Measurements from ENCODE around the gene LAD1. TPM values are rescaled to one million over a fixed set of nuclear protein-coding genes. Genes with fewer than 3 reads are reported as not detected.

Gene LAD1
- total and polyA plus RNA-seq, 2 of the 13 experiments (the other 11 are each of a cell fraction or from before 2014, with no cell fraction given) = 10.8 to 65.6 TPM

DNA sequence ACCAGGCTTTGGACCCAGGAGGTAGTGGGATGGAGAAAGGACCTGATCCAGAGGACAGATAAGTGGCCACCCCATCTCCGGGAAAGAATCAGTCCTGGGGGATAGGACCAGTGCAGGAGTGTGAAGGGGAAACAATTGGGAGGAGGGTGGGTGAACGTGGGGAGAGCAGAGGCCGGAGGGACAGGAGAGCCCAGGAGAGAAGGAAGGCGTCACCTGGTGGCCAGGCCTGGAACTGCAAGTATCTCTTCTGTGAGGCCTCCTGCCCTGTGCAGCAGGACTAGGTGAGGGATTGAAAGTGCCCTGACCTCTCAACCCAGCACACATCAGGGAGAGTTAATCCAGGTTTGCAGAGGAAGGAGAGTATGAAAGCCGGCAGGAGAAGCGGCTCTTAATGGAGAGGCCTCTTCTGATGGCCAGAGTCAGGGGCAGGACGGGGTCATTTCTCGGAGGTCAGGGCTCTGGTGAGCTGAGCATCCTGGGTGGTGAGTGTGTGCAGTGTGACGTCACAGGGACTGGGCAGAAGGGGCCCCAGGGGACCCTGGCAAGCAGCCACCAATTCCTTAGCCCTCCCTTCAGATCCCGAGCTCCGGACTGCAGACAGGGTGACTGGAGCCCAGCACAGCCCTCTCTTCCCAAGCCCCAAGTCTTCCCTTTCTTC is 9.2 kb upstream of the LAD1 start (continued):
- TF ChIP-seq, protein P1, sequence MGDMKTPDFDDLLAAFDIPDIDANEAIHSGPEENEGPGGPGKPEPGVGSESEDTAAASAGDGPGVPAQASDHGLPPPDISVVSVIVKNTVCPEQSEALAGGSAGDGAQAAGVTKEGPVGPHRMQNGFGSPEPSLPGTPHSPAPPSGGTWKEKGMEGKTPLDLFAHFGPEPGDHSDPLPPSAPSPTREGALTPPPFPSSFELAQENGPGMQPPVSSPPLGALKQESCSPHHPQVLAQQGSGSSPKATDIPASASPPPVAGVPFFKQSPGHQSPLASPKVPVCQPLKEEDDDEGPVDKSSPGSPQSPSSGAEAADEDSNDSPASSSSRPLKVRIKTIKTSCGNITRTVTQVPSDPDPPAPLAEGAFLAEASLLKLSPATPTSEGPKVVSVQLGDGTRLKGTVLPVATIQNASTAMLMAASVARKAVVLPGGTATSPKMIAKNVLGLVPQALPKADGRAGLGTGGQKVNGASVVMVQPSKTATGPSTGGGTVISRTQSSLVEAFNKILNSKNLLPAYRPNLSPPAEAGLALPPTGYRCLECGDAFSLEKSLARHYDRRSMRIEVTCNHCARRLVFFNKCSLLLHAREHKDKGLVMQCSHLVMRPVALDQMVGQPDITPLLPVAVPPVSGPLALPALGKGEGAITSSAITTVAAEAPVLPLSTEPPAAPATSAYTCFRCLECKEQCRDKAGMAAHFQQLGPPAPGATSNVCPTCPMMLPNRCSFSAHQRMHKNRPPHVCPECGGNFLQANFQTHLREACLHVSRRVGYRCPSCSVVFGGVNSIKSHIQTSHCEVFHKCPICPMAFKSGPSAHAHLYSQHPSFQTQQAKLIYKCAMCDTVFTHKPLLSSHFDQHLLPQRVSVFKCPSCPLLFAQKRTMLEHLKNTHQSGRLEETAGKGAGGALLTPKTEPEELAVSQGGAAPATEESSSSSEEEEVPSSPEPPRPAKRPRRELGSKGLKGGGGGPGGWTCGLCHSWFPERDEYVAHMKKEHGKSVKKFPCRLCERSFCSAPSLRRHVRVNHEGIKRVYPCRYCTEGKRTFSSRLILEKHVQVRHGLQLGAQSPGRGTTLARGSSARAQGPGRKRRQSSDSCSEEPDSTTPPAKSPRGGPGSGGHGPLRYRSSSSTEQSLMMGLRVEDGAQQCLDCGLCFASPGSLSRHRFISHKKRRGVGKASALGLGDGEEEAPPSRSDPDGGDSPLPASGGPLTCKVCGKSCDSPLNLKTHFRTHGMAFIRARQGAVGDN (CRISPR knock-in tag; IDR thresholded peaks at IDR 0.05) = peak; percentile 45
- TF ChIP-seq ZNF781 (CRISPR knock-in tag; IDR thresholded peaks at IDR 0.05; ENCODE audit: borderline replicate concordance, not compliant biosample characterization) = no peak
- no peak for TF ChIP-seq ZNF619 (CRISPR knock-in tag; IDR thresholded peaks at IDR 0.05)
- TF ChIP-seq, protein P2, sequence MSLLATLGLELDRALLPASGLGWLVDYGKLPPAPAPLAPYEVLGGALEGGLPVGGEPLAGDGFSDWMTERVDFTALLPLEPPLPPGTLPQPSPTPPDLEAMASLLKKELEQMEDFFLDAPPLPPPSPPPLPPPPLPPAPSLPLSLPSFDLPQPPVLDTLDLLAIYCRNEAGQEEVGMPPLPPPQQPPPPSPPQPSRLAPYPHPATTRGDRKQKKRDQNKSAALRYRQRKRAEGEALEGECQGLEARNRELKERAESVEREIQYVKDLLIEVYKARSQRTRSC (CRISPR knock-in tag; IDR thresholded peaks at IDR 0.05; ENCODE audit: low read depth) = no peak
- TF ChIP-seq ARNT2 (CRISPR knock-in tag; IDR thresholded peaks at IDR 0.05; ENCODE audit: low read depth) = 0 out of 2 replicates have a peak, but pooled peaks have one; percentile 26
- no peak for TF ChIP-seq RCOR2 (CRISPR knock-in tag; IDR thresholded peaks at IDR 0.05)
- peak; percentile 56 for TF ChIP-seq SP4 (CRISPR knock-in tag; IDR thresholded peaks at IDR 0.05)
- TF ChIP-seq, protein P3, sequence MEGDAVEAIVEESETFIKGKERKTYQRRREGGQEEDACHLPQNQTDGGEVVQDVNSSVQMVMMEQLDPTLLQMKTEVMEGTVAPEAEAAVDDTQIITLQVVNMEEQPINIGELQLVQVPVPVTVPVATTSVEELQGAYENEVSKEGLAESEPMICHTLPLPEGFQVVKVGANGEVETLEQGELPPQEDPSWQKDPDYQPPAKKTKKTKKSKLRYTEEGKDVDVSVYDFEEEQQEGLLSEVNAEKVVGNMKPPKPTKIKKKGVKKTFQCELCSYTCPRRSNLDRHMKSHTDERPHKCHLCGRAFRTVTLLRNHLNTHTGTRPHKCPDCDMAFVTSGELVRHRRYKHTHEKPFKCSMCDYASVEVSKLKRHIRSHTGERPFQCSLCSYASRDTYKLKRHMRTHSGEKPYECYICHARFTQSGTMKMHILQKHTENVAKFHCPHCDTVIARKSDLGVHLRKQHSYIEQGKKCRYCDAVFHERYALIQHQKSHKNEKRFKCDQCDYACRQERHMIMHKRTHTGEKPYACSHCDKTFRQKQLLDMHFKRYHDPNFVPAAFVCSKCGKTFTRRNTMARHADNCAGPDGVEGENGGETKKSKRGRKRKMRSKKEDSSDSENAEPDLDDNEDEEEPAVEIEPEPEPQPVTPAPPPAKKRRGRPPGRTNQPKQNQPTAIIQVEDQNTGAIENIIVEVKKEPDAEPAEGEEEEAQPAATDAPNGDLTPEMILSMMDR (CRISPR knock-in tag; IDR thresholded peaks at IDR 0.05) = peak; percentile 98
- TF ChIP-seq, protein P4, sequence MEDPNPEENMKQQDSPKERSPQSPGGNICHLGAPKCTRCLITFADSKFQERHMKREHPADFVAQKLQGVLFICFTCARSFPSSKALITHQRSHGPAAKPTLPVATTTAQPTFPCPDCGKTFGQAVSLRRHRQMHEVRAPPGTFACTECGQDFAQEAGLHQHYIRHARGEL (CRISPR knock-in tag; IDR thresholded peaks at IDR 0.05) = peak; percentile 38; the same call in 1 of the 2 replicates
- peak; percentile 34; the same call in 1 of the 2 replicates for TF ChIP-seq KDM5B (CRISPR knock-in tag; IDR thresholded peaks at IDR 0.05; ENCODE audit: borderline replicate concordance)
- no peak for TF ChIP-seq FOXP1 (IDR thresholded peaks at IDR 0.05)
- TF ChIP-seq FOXP1 (CRISPR knock-in tag; IDR thresholded peaks at IDR 0.05) = no peak
- peak; percentile 82 for TF ChIP-seq RAD21 (CRISPR knock-in tag; IDR thresholded peaks at IDR 0.05)
- no peak for TF ChIP-seq ZNF558 (CRISPR knock-in tag; IDR thresholded peaks at IDR 0.05; ENCODE audit: borderline replicate concordance)
- TF ChIP-seq, protein P5, sequence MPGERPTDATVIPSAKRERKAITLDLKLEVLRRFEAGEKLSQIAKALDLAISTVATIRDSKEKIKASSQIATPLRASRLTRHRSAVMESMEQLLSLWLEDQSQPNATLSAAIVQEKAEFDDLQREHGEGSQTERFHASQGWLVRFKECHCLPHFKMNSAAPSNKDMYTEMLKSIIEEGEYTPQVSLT (CRISPR knock-in tag; IDR thresholded peaks at IDR 0.05; ENCODE audit: borderline replicate concordance, low read depth) = no peak
- TF ChIP-seq ZNF792 (CRISPR knock-in tag; IDR thresholded peaks at IDR 0.05) = no peak
- no peak for TF ChIP-seq ARID2 (CRISPR knock-in tag; IDR thresholded peaks at IDR 0.05; ENCODE audit: borderline replicate concordance)
- no peak for TF ChIP-seq ZNF329 (CRISPR knock-in tag; IDR thresholded peaks at IDR 0.05; ENCODE audit: low read depth)
- peak; percentile 59; the same call in 1 of the 2 replicates for TF ChIP-seq SALL1 (CRISPR knock-in tag; IDR thresholded peaks at IDR 0.05)
- TF ChIP-seq, protein P6, sequence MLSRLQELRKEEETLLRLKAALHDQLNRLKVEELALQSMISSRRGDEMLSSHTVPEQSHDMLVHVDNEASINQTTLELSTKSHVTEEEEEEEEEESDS (CRISPR knock-in tag; IDR thresholded peaks at IDR 0.05; ENCODE audit: borderline replicate concordance) = no peak
- no peak for TF ChIP-seq NONO (IDR thresholded peaks at IDR 0.05)
- TF ChIP-seq NONO (CRISPR knock-in tag; conservative IDR thresholded peaks at IDR 0.05) = 0 out of 2 replicates have a peak, but pooled peaks have one; percentile 25
- peak; percentile 23 for TF ChIP-seq TEAD3 (CRISPR knock-in tag; optimal IDR thresholded peaks at IDR 0.05; ENCODE audit: borderline replicate concordance)

Measured in HepG2 (cell line).